ENCODE results near the gene CLEC2D.

CLEC2D gene

GRCh38 chr12:9727813-9728212 is 58.3 kb downstream of the CLEC2D start:
- TF ChIP-seq EZH2phosphoT487 (IDR thresholded peaks at IDR 0.05; ENCODE audit: borderline replicate concordance, low read length) = no peak
- no peak for TF ChIP-seq CTCF (IDR thresholded peaks at IDR 0.05; ENCODE audit: low read depth, low read length, poor library complexity, severe bottlenecking)
- Histone ChIP-seq H3K4me3 (ENCODE audit: low read length) (peak overlapping the region; percentile 60), H3K4me2 (ENCODE audit: low read length) (peak overlapping the region; percentile 86), H3K4me1 (ENCODE audit: control insufficient read depth, low read length) (peaks cover 93% of the 10 kb centered on the region), H3K27ac (ENCODE audit: low read depth, low read length) (peak overlapping the region; percentile 93), H3K9me3 (ENCODE audit: control insufficient read depth, insufficient read depth, low read length) (no peaks in the 10 kb centered on the region), H3K79me2 (ENCODE audit: control insufficient read depth, low read length) (peaks cover 93% of the 10 kb centered on the region), H3K36me3 (ENCODE audit: control insufficient read depth, low read length) (peaks cover 11% of the 10 kb centered on the region; the same call in 1 of the 2 replicates), H3F3A (ENCODE audit: control insufficient read depth, insufficient read depth) (peaks cover 38% of the 10 kb centered on the region), H3K9me2 (replicated peaks; ENCODE audit: control insufficient read depth, low read length) (no peaks in the 10 kb centered on the region), H4K20me1 (ENCODE audit: control insufficient read depth, insufficient read depth, low read depth, low read length) (no peaks in the 10 kb centered on the region), H3K27me3 (ENCODE audit: control insufficient read depth, low read length) (no peaks in the 10 kb centered on the region)

- TF ChIP-seq EZH2phosphoT487 (IDR thresholded peaks at IDR 0.05; ENCODE audit: borderline replicate concordance, low read length) = no peak
- TF ChIP-seq CTCF (IDR thresholded peaks at IDR 0.05; ENCODE audit: low read depth, low read length, poor library complexity, severe bottlenecking) = no peak
- Histone ChIP-seq H3K4me3 (ENCODE audit: low read length) (peak overlapping the region; percentile 74), H3K36me3 (ENCODE audit: control insufficient read depth, low read length) (peaks cover 10% of the 10 kb centered on the region; the same call in 1 of the 2 replicates), H3K9me2 (replicated peaks; ENCODE audit: control insufficient read depth, low read length) (no peaks in the 10 kb centered on the region), H3K4me2 (ENCODE audit: low read length) (peak overlapping the region; percentile 86), H3K27me3 (ENCODE audit: control insufficient read depth, low read length) (no peaks in the 10 kb centered on the region), H3K27ac (ENCODE audit: low read depth, low read length) (peak overlapping the region; percentile 93), H3F3A (ENCODE audit: control insufficient read depth, insufficient read depth) (peaks cover 44% of the 10 kb centered on the region), H4K20me1 (ENCODE audit: control insufficient read depth, insufficient read depth, low read depth, low read length) (no peaks in the 10 kb centered on the region), H3K79me2 (ENCODE audit: control insufficient read depth, low read length) (peaks cover 86% of the 10 kb centered on the region), H3K9me3 (ENCODE audit: control insufficient read depth, insufficient read depth, low read length) (no peaks in the 10 kb centered on the region), H3K4me1 (ENCODE audit: control insufficient read depth, low read length) (peaks cover 93% of the 10 kb centered on the region)
These were observed 59.6 kb downstream of the CLEC2D start for GRCh38 chr12:9729082-9729481.

GRCh38 chr12:9730011-9730410 is 60.5 kb downstream of the CLEC2D start:
- H3K27ac ChIP-seq (ENCODE audit: low read depth, low read length) = peak overlapping the region; percentile 93
- no peaks in the 10 kb centered on the region for H3K9me2 ChIP-seq (replicated peaks; ENCODE audit: control insufficient read depth, low read length)
- no peak for TF ChIP-seq CTCF (IDR thresholded peaks at IDR 0.05; ENCODE audit: low read depth, low read length, poor library complexity, severe bottlenecking)
- TF ChIP-seq EZH2phosphoT487 (IDR thresholded peaks at IDR 0.05; ENCODE audit: borderline replicate concordance, low read length) = no peak
- H4K20me1 ChIP-seq (ENCODE audit: control insufficient read depth, insufficient read depth, low read depth, low read length) = no peaks in the 10 kb centered on the region
- H3K9me3 ChIP-seq (ENCODE audit: control insufficient read depth, insufficient read depth, low read length) = no peaks in the 10 kb centered on the region
- H3K27me3 ChIP-seq (ENCODE audit: control insufficient read depth, low read length) = no peaks in the 10 kb centered on the region
- peaks cover 10% of the 10 kb centered on the region; the same call in 1 of the 2 replicates for H3K36me3 ChIP-seq (ENCODE audit: control insufficient read depth, low read length)
- peak overlapping the region; percentile 86 for H3K4me2 ChIP-seq (ENCODE audit: low read length)
- peaks cover 93% of the 10 kb centered on the region for H3K4me1 ChIP-seq (ENCODE audit: control insufficient read depth, low read length)
- H3K4me3 ChIP-seq (ENCODE audit: low read length) = peak overlapping the region; percentile 74
- H3F3A ChIP-seq (ENCODE audit: control insufficient read depth, insufficient read depth) = peaks cover 40% of the 10 kb centered on the region
- H3K79me2 ChIP-seq (ENCODE audit: control insufficient read depth, low read length) = peaks cover 77% of the 10 kb centered on the region

Measured in DOHH2 (cell line).